ENCODE measurements around the gene EYS. TPM values are rescaled to one million over a fixed set of nuclear protein-coding genes. Genes with fewer than 3 reads are reported as not detected.

EYS gene
- total and polyA plus RNA-seq, 2 of the 8 experiments (the other 6 are each of a cell fraction or from before 2014, with no cell fraction given) = 0.05 to 0.13 TPM

GRCh38 chr6:64221776-64222175, 1485.2 kb downstream of the EYS start:
- H2AK5ac ChIP-seq (ENCODE audit: low read depth, low read length) = no peak overlapping the region
- no peak for DNase-seq (ENCODE audit: low read depth in 1 of 2, low spot score in 2 of 2)
- H2AFZ ChIP-seq (ENCODE audit: low read length) = no peak overlapping the region
- H3K4me2 ChIP-seq (ENCODE audit: insufficient read depth in 1 of 2, low read depth in 2 of 2, low read length in 2 of 2) = no peak overlapping the region
- no peak for FAIRE-seq
- CTCF ChIA-PET (ENCODE audit: partially characterized antibody) = no interaction called here
- H3K23me2 ChIP-seq (ENCODE audit: low read depth, low read length) = no peaks in the 10 kb centered on the region
- no peak overlapping the region for H3K27ac ChIP-seq (ENCODE audit: low read depth, low read length)
- H3K27me3 ChIP-seq (replicated peaks in 1 of 4; ENCODE audit: control insufficient read depth in 3 of 4, extremely low read depth in 1 of 4, insufficient read depth in 3 of 4, low read length in 3 of 4) = no peaks in the 10 kb centered on the region
- 92% methylated on average over 3 of the region's 3 CpGs; no CpG with 5 or more reads in 1 of the 2 experiments for WGBS, 2 experiments (ENCODE audit: extremely low coverage in 1 of 2, insufficient coverage in 1 of 2, insufficient read length in 1 of 2, insufficient replicate concordance in 2 of 2, low coverage in 1 of 2, low lambda C conversion rate in 2 of 2, missing lambda C conversion rate in 1 of 2)
- H2BK5ac ChIP-seq (ENCODE audit: low read depth, low read length) = no peak overlapping the region
- no peak overlapping the region for H4K5ac ChIP-seq (ENCODE audit: insufficient read length, low read depth, low read length)
- H2BK20ac ChIP-seq (ENCODE audit: low read length) = no peak overlapping the region
- H3K9ac ChIP-seq (replicated peaks in 1 of 4; ENCODE audit: extremely low read depth in 1 of 4, low read depth in 3 of 4, low read length in 3 of 4) = no peak overlapping the region
- no peak overlapping the region for H3K56ac ChIP-seq (replicated peaks; ENCODE audit: insufficient read length, low read depth, low read length)
- H2BK12ac ChIP-seq (ENCODE audit: low read depth, low read length) = no peak overlapping the region
- H3K4ac ChIP-seq (replicated peaks; ENCODE audit: insufficient read length, low read depth, low read length) = no peak overlapping the region
- H3K14ac ChIP-seq (ENCODE audit: insufficient read length) = no peak overlapping the region
- H3K36me3 ChIP-seq (ENCODE audit: control insufficient read depth in 2 of 4, insufficient read depth in 4 of 4, low read length in 3 of 4) = no peaks in the 10 kb centered on the region
- POLR2A ChIA-PET (ENCODE audit: partially characterized antibody) = no interaction called here
- no peaks in the 10 kb centered on the region for H4K20me1 ChIP-seq (replicated peaks in 1 of 2; ENCODE audit: control insufficient read depth in 1 of 2, insufficient read depth in 2 of 2, low read length in 2 of 2)
- no peak overlapping the region for H4K8ac ChIP-seq (ENCODE audit: extremely low read depth, insufficient read depth, low read length)
- H4K91ac ChIP-seq (replicated peaks; ENCODE audit: insufficient read length, low read length) = no peak overlapping the region
- no peaks in the 10 kb centered on the region for H3K9me3 ChIP-seq (ENCODE audit: insufficient read depth in 2 of 2, low read depth in 1 of 2, low read length in 1 of 2)
- H2BK15ac ChIP-seq (ENCODE audit: low read length) = no peak overlapping the region
- no peaks in the 10 kb centered on the region for H3K79me1 ChIP-seq (ENCODE audit: low read depth, low read length)
- no peaks in the 10 kb centered on the region for H3K79me2 ChIP-seq (ENCODE audit: control insufficient read depth in 1 of 2, insufficient read depth in 2 of 2, low read length in 2 of 2)
- no peaks in the 10 kb centered on the region for H3K4me1 ChIP-seq (replicated peaks in 1 of 4; ENCODE audit: control insufficient read depth in 3 of 4, insufficient read depth in 4 of 4, low read length in 3 of 4)
- no peak overlapping the region for H2BK120ac ChIP-seq (replicated peaks; ENCODE audit: low read depth, low read length)
- H3K4me3 ChIP-seq (ENCODE audit: extremely low read depth in 1 of 4, insufficient read depth in 2 of 4, low read depth in 3 of 4, low read length in 4 of 4) = no peak overlapping the region
- no peak overlapping the region for H3K23ac ChIP-seq (ENCODE audit: insufficient read length)
- no peak overlapping the region for H3K18ac ChIP-seq (ENCODE audit: extremely low read depth, low read length)
- TF ChIP-seq EZH2 (IDR thresholded peaks at IDR 0.05; ENCODE audit: low read depth, low read length, severe bottlenecking) (no peak), RBBP5 (IDR thresholded peaks at IDR 0.05; ENCODE audit: borderline replicate concordance, low read depth, low read length) (no peak), POLR2A (IDR thresholded peaks at IDR 0.05; ENCODE audit: control extremely low read depth in 1 of 2, low read depth in 2 of 2, low read length in 2 of 2) (no peak), HDAC2 (IDR thresholded peaks at IDR 0.05; ENCODE audit: borderline replicate concordance in 1 of 2, low read depth in 2 of 2, low read length in 2 of 2) (no peak), JUN (IDR thresholded peaks at IDR 0.05; ENCODE audit: low read depth, low read length) (no peak), USF2 (IDR thresholded peaks at IDR 0.05; ENCODE audit: low read length) (no peak), SIN3A (conservative IDR thresholded peaks at IDR 0.05 in 1 of 2, IDR thresholded peaks at IDR 0.05 in 1 of 2; ENCODE audit: low read depth in 1 of 2, low read length in 2 of 2) (no peak), BCL11A (IDR thresholded peaks at IDR 0.05; ENCODE audit: low read depth in 2 of 2, low read length in 2 of 2) (no peak), ATF2 (IDR thresholded peaks at IDR 0.05; ENCODE audit: low read length) (no peak), GABPA (IDR thresholded peaks at IDR 0.05; ENCODE audit: borderline replicate concordance, insufficient read depth, low read length) (no peak), POLR2AphosphoS5 (IDR thresholded peaks at IDR 0.05; ENCODE audit: low read depth, low read length) (no peak)

Data from H1 (cell line).